ENCODE data around the gene FBXL3.

Gene FBXL3

GRCh38 chr13:77001963-77002587 lies 24.9 kb downstream of the FBXL3 start:
- no peak for TF ChIP-seq CTCF (IDR thresholded peaks at IDR 0.05; ENCODE audit: insufficient read depth, low read depth, low read length, missing control alignments)
- H3K4me3 ChIP-seq (ENCODE audit: low read depth, low read length): no peak overlapping the region
- DNase-seq (ENCODE audit: low read depth): no peak

- H3K4me3 ChIP-seq (ENCODE audit: low read depth, low read length): no peak overlapping the region
- TF ChIP-seq CTCF (IDR thresholded peaks at IDR 0.05; ENCODE audit: insufficient read depth, low read depth, low read length, missing control alignments): no peak
These were observed 25.4 kb downstream of the FBXL3 start for GRCh38 chr13:77001540-77001939.

GRCh38 chr13:77000475-77000874 lies 26.5 kb downstream of the FBXL3 start:
- TF ChIP-seq CTCF (IDR thresholded peaks at IDR 0.05; ENCODE audit: insufficient read depth, low read depth, low read length, missing control alignments): no peak
- no peak overlapping the region for H3K4me3 ChIP-seq (ENCODE audit: low read depth, low read length)
- no peak for DNase-seq (ENCODE audit: low read depth)

More at GRCh38 chr13:77001540-77001939, 25.4 kb downstream of the FBXL3 start:
- DNase-seq (ENCODE audit: low read depth): no peak

- no peak overlapping the region for H3K4me3 ChIP-seq (ENCODE audit: low read depth, low read length)
- no peak for DNase-seq (ENCODE audit: low read depth)
- TF ChIP-seq CTCF (IDR thresholded peaks at IDR 0.05; ENCODE audit: insufficient read depth, low read depth, low read length, missing control alignments): no peak
These were observed 32.7 kb downstream of the FBXL3 start for GRCh38 chr13:76994281-76994680.

- DNase-seq (ENCODE audit: low read depth): no peak
- peak overlapping the region; percentile 67 for H3K4me3 ChIP-seq (ENCODE audit: low read depth, low read length)
- TF ChIP-seq CTCF (IDR thresholded peaks at IDR 0.05; ENCODE audit: insufficient read depth, low read depth, low read length, missing control alignments): no peak
These were observed 33.5 kb downstream of the FBXL3 start for GRCh38 chr13:76993473-76993872.

- no peak for TF ChIP-seq CTCF (IDR thresholded peaks at IDR 0.05; ENCODE audit: insufficient read depth, low read depth, low read length, missing control alignments)
- no peak for DNase-seq (ENCODE audit: low read depth)
- H3K4me3 ChIP-seq (ENCODE audit: low read depth, low read length): peak overlapping the region; percentile 67
These were observed 33.9 kb downstream of the FBXL3 start for GRCh38 chr13:76993021-76993420.

- no peak for TF ChIP-seq CTCF (IDR thresholded peaks at IDR 0.05; ENCODE audit: insufficient read depth, low read depth, low read length, missing control alignments)
- peak overlapping the region; percentile 67 for H3K4me3 ChIP-seq (ENCODE audit: low read depth, low read length)
- DNase-seq (ENCODE audit: low read depth): peak; percentile 43
These were observed 34.4 kb downstream of the FBXL3 start for GRCh38 chr13:76992548-76993001.

All from GM12865 (cell line).